ENCODE measurements around the gene SNU13.

- TF ChIP-seq, protein P1, sequence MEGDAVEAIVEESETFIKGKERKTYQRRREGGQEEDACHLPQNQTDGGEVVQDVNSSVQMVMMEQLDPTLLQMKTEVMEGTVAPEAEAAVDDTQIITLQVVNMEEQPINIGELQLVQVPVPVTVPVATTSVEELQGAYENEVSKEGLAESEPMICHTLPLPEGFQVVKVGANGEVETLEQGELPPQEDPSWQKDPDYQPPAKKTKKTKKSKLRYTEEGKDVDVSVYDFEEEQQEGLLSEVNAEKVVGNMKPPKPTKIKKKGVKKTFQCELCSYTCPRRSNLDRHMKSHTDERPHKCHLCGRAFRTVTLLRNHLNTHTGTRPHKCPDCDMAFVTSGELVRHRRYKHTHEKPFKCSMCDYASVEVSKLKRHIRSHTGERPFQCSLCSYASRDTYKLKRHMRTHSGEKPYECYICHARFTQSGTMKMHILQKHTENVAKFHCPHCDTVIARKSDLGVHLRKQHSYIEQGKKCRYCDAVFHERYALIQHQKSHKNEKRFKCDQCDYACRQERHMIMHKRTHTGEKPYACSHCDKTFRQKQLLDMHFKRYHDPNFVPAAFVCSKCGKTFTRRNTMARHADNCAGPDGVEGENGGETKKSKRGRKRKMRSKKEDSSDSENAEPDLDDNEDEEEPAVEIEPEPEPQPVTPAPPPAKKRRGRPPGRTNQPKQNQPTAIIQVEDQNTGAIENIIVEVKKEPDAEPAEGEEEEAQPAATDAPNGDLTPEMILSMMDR (IDR thresholded peaks at IDR 0.05) = no peak
- TF ChIP-seq POLR2A (IDR thresholded peaks at IDR 0.05) = no peak
Observed at GRCh38 chr22:41681616-41682015, 7.1 kb downstream of the SNU13 start.
